Naive thymus-derived CD4-positive, alpha-beta T cell (primary cell): Measurements from ENCODE around the gene SMG1. TPM values are rescaled to one million over a fixed set of nuclear protein-coding genes. Genes with fewer than 3 reads are reported as not detected.

Source experiments
- ATAC-seq: fragments of 150-1000 bp; cut with Tn5 transposase; 2 replicates; pipeline ENCODE4 v1.10.0; 2021; ENCODE audit warnings: mild to moderate bottlenecking, moderate library complexity
- CTCF ChIA-PET: fragments of 350-600 bp; sonication (Branson Sonifier 250); formaldehyde crosslinking; loops from one replicate; lab custom pipeline; 2021; ENCODE audit warnings: antibody characterized with exemption; lab: Charles Lee
- POLR2A ChIA-PET: fragments of 350-600 bp; sonication (Branson Sonifier 250); formaldehyde crosslinking; loops from one replicate; lab custom pipeline; 2021; ENCODE audit warnings: antibody characterized with exemption, inconsistent platforms; lab: Charles Lee
- DNase-seq, 9 donors: peaks; one replicate each; pipeline versions ENCODE4 v3.0.0 to v3.0.0-alpha.2; 2020 to 2022; ENCODE audit warnings: mixed read lengths in 1 of 9
- H3K27ac ChIP-seq: one replicate; pipeline ENCODE4 v1.7.0; 2013; ENCODE audit warnings: mild to moderate bottlenecking, low read depth, low read length, moderate library complexity
- H3K27me3 ChIP-seq, 2 donors: one replicate each; pipeline ENCODE4 v1.7.0; 2013; ENCODE audit warnings: low read length in 2 of 2, mild to moderate bottlenecking in 2 of 2, moderate library complexity in 2 of 2; ENCODE audit not compliant: control insufficient read depth in 2 of 2, insufficient read depth in 2 of 2
- H3K36me3 ChIP-seq, 3 experiments: 1 replicate in 2 of 3; 2 replicates in 1 of 3; pipeline ENCODE4 v1.7.0; 2013; ENCODE audit warnings: low read length in 3 of 3, mild to moderate bottlenecking in 3 of 3, moderate library complexity in 1 of 3; ENCODE audit not compliant: insufficient read depth in 3 of 3, control insufficient read depth in 2 of 3
- H3K4me1 ChIP-seq, 2 donors: one replicate each; pipeline ENCODE4 v1.7.0; 2013; ENCODE audit warnings: low read length in 2 of 2, mild to moderate bottlenecking in 2 of 2, moderate library complexity in 1 of 2; ENCODE audit not compliant: control insufficient read depth in 2 of 2, insufficient read depth in 2 of 2
- H3K4me3 ChIP-seq: 2 replicates; pipeline ENCODE4 v1.7.0; 2013; ENCODE audit warnings: mild to moderate bottlenecking, low read length
- H3K9me3 ChIP-seq, 3 experiments: 1 replicate in 2 of 3; 2 replicates in 1 of 3; pipeline ENCODE4 v1.7.0; 2013; ENCODE audit warnings: low read length in 3 of 3; ENCODE audit not compliant: control insufficient read depth in 2 of 3
- H3K27ac Mint-ChIP-seq, 9 donors: one replicate each; pipeline ENCODE4 v1.8.0; 2020 to 2022; ENCODE audit warnings: mixed read lengths in 9 of 9, mild to moderate bottlenecking in 8 of 9, moderate library complexity in 5 of 9, inconsistent platforms in 2 of 9
- H3K27me3 Mint-ChIP-seq, 5 donors: one replicate each; pipeline ENCODE4 v1.8.0; 2021 to 2022; ENCODE audit warnings: mixed read lengths in 5 of 5, mild to moderate bottlenecking in 1 of 5
- H3K36me3 Mint-ChIP-seq, 5 donors: one replicate each; pipeline ENCODE4 v1.8.0; 2020 to 2022; ENCODE audit warnings: mixed read lengths in 5 of 5, mild to moderate bottlenecking in 3 of 5, inconsistent platforms in 1 of 5
- H3K4me1 Mint-ChIP-seq, 7 donors: one replicate each; pipeline ENCODE4 v1.8.0; 2020 to 2022; ENCODE audit warnings: mixed read lengths in 7 of 7, mild to moderate bottlenecking in 3 of 7, inconsistent platforms in 1 of 7
- H3K4me3 Mint-ChIP-seq, 10 donors: one replicate each; pipeline ENCODE4 v1.8.0; 2020 to 2022; ENCODE audit warnings: mild to moderate bottlenecking in 10 of 10, mixed read lengths in 10 of 10, moderate library complexity in 6 of 10, inconsistent platforms in 2 of 10
- H3K9me3 Mint-ChIP-seq, 11 donors: one replicate each; pipeline ENCODE4 v1.8.0; 2020 to 2022; ENCODE audit warnings: mixed read lengths in 11 of 11, mild to moderate bottlenecking in 4 of 11, inconsistent platforms in 1 of 11, moderate library complexity in 1 of 11
- intact Hi-C, 2 donors: fragments of 100-400 bp; cut with micrococcal nuclease; formaldehyde crosslinking; loops; one replicate each; pipeline ENCODE4 v1.15.1; 2023
- polyA plus RNA-seq, 2 donors: library from polyadenylated mRNA; unstranded; fragments of 300-500 nt; fragmentation: Illumina TruSeq; gene quantifications; one replicate each; pipeline ENCODE4 v1.2.3, GENCODE V29; 2021
- total RNA-seq, 6 experiments: library from RNA in 5 of 6; stranded (reverse) in 5 of 6; gene quantifications; 1 replicate in 5 of 6; 2 replicates in 1 of 6; pipeline ENCODE4 v1.2.3 and lab custom pipeline; 2021 to 2026

The SMG1 gene
- total and polyA plus RNA-seq, 7 experiments from 2014 or later: 16.0 to 181 (median 158) TPM

DNA sequence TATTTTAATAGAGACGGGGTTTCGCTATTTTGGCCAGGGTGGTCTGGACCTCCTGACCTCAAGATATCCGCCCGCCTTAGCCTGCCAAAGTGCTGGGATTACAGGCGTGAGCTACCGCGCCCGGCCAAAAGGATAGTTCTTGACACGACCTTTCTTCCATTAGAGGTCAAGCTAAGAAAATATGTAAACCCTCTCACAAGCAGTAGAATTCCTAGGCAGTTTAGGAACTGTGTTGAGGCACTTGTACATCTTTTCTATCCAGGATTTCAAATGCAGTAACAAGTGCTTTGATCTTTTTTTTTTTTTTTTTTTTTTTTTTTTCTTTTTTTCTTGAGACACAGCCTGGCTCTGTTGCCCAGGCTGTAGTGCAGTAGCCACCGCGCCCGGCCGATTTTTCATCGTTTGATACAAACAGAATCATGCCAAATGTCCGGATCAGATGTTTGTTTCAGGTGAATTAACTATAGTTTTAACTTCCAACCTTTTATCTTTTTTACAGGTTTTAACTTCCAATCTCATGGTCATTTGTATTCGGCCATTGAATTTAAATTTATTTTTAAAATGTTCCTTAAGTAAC, 123.4 kb downstream of the SMG1 start:
- H3K4me1 ChIP-seq: peaks cover 21 to 29% of the 10 kb centered on the region in 2 donors
- CTCF ChIA-PET: interaction anchor here (0.6 to 2.1 kb wide), 3 partner anchors 11 to 167 kb away, joined by 3 to 8 read pairs (median 4); no protein-coding TSS in a partner anchor
- no peak for DNase-seq
- Mint-ChIP-seq H3K9me3 (peaks cover 0 to 4% (median 0%) of the 10 kb centered on the region in 11 donors), H3K36me3 (peaks cover 0 to 25% (median 0%) of the 10 kb centered on the region in 5 donors), H3K4me3 (peak overlapping the region in 9 of 10 donors; percentile 55 to 99 (median 95)), H3K4me1 (peaks cover 33 to 68% (median 52%) of the 10 kb centered on the region in 7 donors), H3K27ac (peak overlapping the region; percentile 51 to 97 (median 88)), H3K27me3 (peaks cover 0 to 2% (median 0%) of the 10 kb centered on the region in 5 donors)
- no peaks in the 10 kb centered on the region for H3K9me3 ChIP-seq
- H3K27ac ChIP-seq: no peak overlapping the region
- H3K36me3 ChIP-seq: peaks cover 0 to 10% (median 0%) of the 10 kb centered on the region in 3 experiments
- no peak overlapping the region for H3K4me3 ChIP-seq
- ATAC-seq: no peak
- H3K27me3 ChIP-seq: no peaks in the 10 kb centered on the region
- POLR2A ChIA-PET: interaction anchor here (0.9 to 6.5 kb wide), 4 partner anchors 13 to 123 kb away, joined by 3 to 130 read pairs (median 14); partner anchors contain the start of genes RPS15A and SMG1
- intact Hi-C loops: loop anchor here (5.0 kb wide), 3 partner anchors 39 to 719 kb away; partner anchors contain the start of genes CCP110 (in 1 of the 2) and GDE1 (in 1 of the 2)

- no peaks in the 10 kb centered on the region for H3K27me3 ChIP-seq
- ChIA-PET POLR2A (interaction anchor here (0.6 to 6.5 kb wide), 12 partner anchors 11 to 754 kb away, joined by 3 to 130 read pairs (median 5); partner anchors contain the start of genes COQ7, RPS15A, SMG1 and VPS35L), CTCF (interaction anchor here (0.6 to 2.1 kb wide), 13 partner anchors 9 to 245 kb away, joined by 3 to 8 read pairs (median 4); partner anchors contain the start of gene RPS15A)
- no peaks in the 10 kb centered on the region for H3K9me3 ChIP-seq
- peaks cover 0 to 10% (median 6%) of the 10 kb centered on the region in 3 experiments for H3K36me3 ChIP-seq
- peaks cover 21 to 29% of the 10 kb centered on the region in 2 donors for H3K4me1 ChIP-seq
- peak within 1 kb of the TSS; percentile 94 for H3K4me3 ChIP-seq
- peaks cover 30 to 70% (median 58%) of the 10 kb centered on the region in 7 donors for H3K4me1 Mint-ChIP-seq
- ATAC-seq (peak; percentile 96), DNase-seq (peak; percentile 98 to 100 (median 99))
- peaks cover 0 to 2% (median 0%) of the 10 kb centered on the region in 5 donors for H3K27me3 Mint-ChIP-seq
- peak within 1 kb of the TSS; percentile 86 for H3K27ac ChIP-seq
- H3K27ac Mint-ChIP-seq: peak within 1 kb of the TSS; percentile 88 to 97 (median 95)
- peaks cover 0 to 4% (median 0%) of the 10 kb centered on the region in 11 donors for H3K9me3 Mint-ChIP-seq
- intact Hi-C loops: loop anchor here (1.0 to 5.0 kb wide), 8 partner anchors 11 to 722 kb away; partner anchors contain the start of genes CCP110 (in 2 of the 2), COQ7 (in 2 of the 2), RPS15A (in 2 of the 2) and SMG1 (in 2 of the 2)
- H3K4me3 Mint-ChIP-seq: peak within 1 kb of the TSS; percentile 88 to 99 (median 96)
- peaks cover 0 to 27% (median 4%) of the 10 kb centered on the region in 5 donors for H3K36me3 Mint-ChIP-seq
Observed at GRCh38 chr16:18801145-18801972, 124.8 kb downstream of the SMG1 start, which contains the start of gene ARL6IP1. Gene ARL6IP1 (minus strand): TSS chr16:18801549. CDS start chr16:18801466, 83 bp downstream.

- POLR2A ChIA-PET: interaction anchor here (0.6 to 6.5 kb wide), 3 partner anchors 11 to 91 kb away, joined by 3 to 130 read pairs (median 8); partner anchors contain the start of gene RPS15A
- H3K27me3 ChIP-seq: no peaks in the 10 kb centered on the region
- peaks cover 21 to 29% of the 10 kb centered on the region in 2 donors for H3K4me1 ChIP-seq
- intact Hi-C loops: loop anchor here (1.0 to 5.0 kb wide), 8 partner anchors 10 to 723 kb away; partner anchors contain the start of genes CCP110 (in 2 of the 2), COQ7 (in 2 of the 2), RPS15A (in 2 of the 2) and SMG1 (in 2 of the 2)
- Mint-ChIP-seq H3K4me3 (peak overlapping the region; percentile 88 to 99 (median 96)), H3K27me3 (peaks cover 0 to 2% (median 0%) of the 10 kb centered on the region in 5 donors), H3K27ac (peak overlapping the region; percentile 88 to 97 (median 95)), H3K4me1 (peaks cover 30 to 70% (median 59%) of the 10 kb centered on the region in 7 donors), H3K36me3 (peaks cover 0 to 25% (median 4%) of the 10 kb centered on the region in 5 donors), H3K9me3 (peaks cover 0 to 4% (median 0%) of the 10 kb centered on the region in 11 donors)
- H3K4me3 ChIP-seq: peak overlapping the region; percentile 94
- DNase-seq (no peak), ATAC-seq (no peak)
- CTCF ChIA-PET: interaction anchor here (0.6 to 1.7 kb wide), 3 partner anchors 11 to 145 kb away, joined by 4 to 6 read pairs (median 5); partner anchors contain the start of gene RPS15A
- no peaks in the 10 kb centered on the region for H3K9me3 ChIP-seq
- peak overlapping the region; percentile 86 for H3K27ac ChIP-seq
- H3K36me3 ChIP-seq: peaks cover 0 to 16% (median 9%) of the 10 kb centered on the region in 3 experiments
Observed at GRCh38 chr16:18800775-18801144, 125.4 kb downstream of the SMG1 start.

GRCh38 chr16:18800293-18800692, 125.9 kb downstream of the SMG1 start:
- ATAC-seq (no peak), DNase-seq (no peak)
- Mint-ChIP-seq H3K36me3 (peaks cover 0 to 25% (median 7%) of the 10 kb centered on the region in 5 donors), H3K9me3 (peaks cover 0 to 4% (median 0%) of the 10 kb centered on the region in 11 donors), H3K4me1 (peaks cover 28 to 70% (median 59%) of the 10 kb centered on the region in 7 donors), H3K4me3 (peak overlapping the region; percentile 88 to 99 (median 96)), H3K27me3 (peaks cover 0 to 2% (median 0%) of the 10 kb centered on the region in 5 donors), H3K27ac (peak overlapping the region; percentile 88 to 97 (median 95))
- peaks cover 0 to 19% (median 14%) of the 10 kb centered on the region in 3 experiments for H3K36me3 ChIP-seq
- H3K27me3 ChIP-seq: no peaks in the 10 kb centered on the region
- CTCF ChIA-PET: no interaction called here
- H3K9me3 ChIP-seq: no peaks in the 10 kb centered on the region
- H3K27ac ChIP-seq: peak overlapping the region; percentile 86
- peaks cover 21 to 29% of the 10 kb centered on the region in 2 donors for H3K4me1 ChIP-seq
- intact Hi-C loops: loop anchor here (5.0 kb wide), 3 partner anchors 42 to 722 kb away; partner anchors contain the start of genes CCP110 (in 1 of the 2) and GDE1 (in 1 of the 2)
- POLR2A ChIA-PET: interaction anchor here (0.6 to 6.5 kb wide), 4 partner anchors 10 to 91 kb away, joined by 3 to 130 read pairs (median 3); partner anchors contain the start of gene RPS15A
- H3K4me3 ChIP-seq: peak overlapping the region; percentile 94

- Histone ChIP-seq H3K27me3 (no peaks in the 10 kb centered on the region), H3K4me1 (peaks cover 21 to 25% of the 10 kb centered on the region in 2 donors), H3K27ac (no peak overlapping the region), H3K36me3 (peaks cover 0 to 25% (median 15%) of the 10 kb centered on the region in 3 experiments), H3K4me3 (peak overlapping the region; percentile 94), H3K9me3 (no peaks in the 10 kb centered on the region)
- intact Hi-C loops: loop anchor here in 1 of 2 donors (10.0 kb wide), 1 partner anchor 1785 kb away; no protein-coding TSS in a partner anchor
- Mint-ChIP-seq H3K4me1 (peaks cover 28 to 65% (median 54%) of the 10 kb centered on the region in 7 donors), H3K4me3 (peak overlapping the region; percentile 88 to 99 (median 96)), H3K9me3 (peaks cover 0 to 4% (median 0%) of the 10 kb centered on the region in 11 donors), H3K36me3 (peaks cover 0 to 28% (median 7%) of the 10 kb centered on the region in 5 donors), H3K27ac (peak overlapping the region in 8 of 9 donors; percentile 58 to 95 (median 83)), H3K27me3 (peaks cover 0 to 2% (median 0%) of the 10 kb centered on the region in 5 donors)
- no peak for ATAC-seq
- POLR2A ChIA-PET: interaction anchor here (1.0 to 6.5 kb wide), 4 partner anchors 9 to 268 kb away, joined by 3 to 130 read pairs (median 3); partner anchors contain the start of genes COQ7 and RPS15A
- CTCF ChIA-PET: interaction anchor here (0.5 to 0.6 kb wide), 2 partner anchors 10 to 1577 kb away, joined by 6 to 9 read pairs; partner anchors contain the start of gene RPS15A
- no peak for DNase-seq
Observed at GRCh38 chr16:18799500-18799899, 126.7 kb downstream of the SMG1 start.
